ENCODE results near the gene PCDHGA7. TPM values are rescaled to one million over a fixed set of nuclear protein-coding genes. Genes with fewer than 3 reads are reported as not detected.
A peak's percentile ranks its signal among the peaks of the same experiment; 100 is the strongest.
"Not testable (repeated sequence)": the region's sequence is repeated elsewhere in the genome, so short reads cannot be mapped to it uniquely, and the experiment has no call there.

The PCDHGA7 gene
- total RNA-seq, 1 donor from 2014 or later: 1.6 TPM

GRCh38 chr5:141411575-141411974 lies 29.0 kb downstream of the PCDHGA7 start:
- H3K36me3 Mint-ChIP-seq (ENCODE audit: low read depth): peaks cover 2% of the 10 kb centered on the region
- ChIA-PET CTCF (interaction anchor here (3.4 kb wide), 1 partner anchor 152 kb away, joined by 38 read pairs; no protein-coding TSS in a partner anchor), POLR2A (no interaction called here)
- no peak for DNase-seq
- peaks cover 14% of the 10 kb centered on the region for H3K9me3 Mint-ChIP-seq
- H3K27me3 Mint-ChIP-seq: peaks cover 46% of the 10 kb centered on the region
- no peak for ATAC-seq (ENCODE audit: low read depth)
- no peak overlapping the region for H3K27ac Mint-ChIP-seq
- intact Hi-C loops (cut with micrococcal nuclease): loop anchor here (5.0 to 10.0 kb wide), 3 partner anchors 39 to 463 kb away; partner anchors contain the start of genes PCDH1, PCDHGA6, PCDHGB3 and TAF7
- no peak for TF ChIP-seq CTCF (IDR thresholded peaks at IDR 0.05)
- no peak overlapping the region for H3K4me3 Mint-ChIP-seq
- peaks cover 18% of the 10 kb centered on the region for H3K4me1 Mint-ChIP-seq

GRCh38 chr5:141412854-141413539 lies 30.5 kb downstream of the PCDHGA7 start, which contains the start of gene PCDHGA10:
Gene PCDHGA10 (plus strand): TSS chr5:141412987. CDS start chr5:141413176, 189 bp downstream.
- Mint-ChIP-seq H3K9me3 (peaks cover 12% of the 10 kb centered on the region), H3K4me3 (peak within 1 kb of the TSS; percentile 86), H3K4me1 (peaks cover 21% of the 10 kb centered on the region), H3K36me3 (ENCODE audit: low read depth) (peaks cover 2% of the 10 kb centered on the region), H3K27ac (peak within 1 kb of the TSS; percentile 41), H3K27me3 (peaks cover 52% of the 10 kb centered on the region)
- intact Hi-C loops (cut with micrococcal nuclease): loop anchor here (1.0 to 10.0 kb wide), 5 partner anchors 41 to 462 kb away; partner anchors contain the start of genes PCDH1, PCDHGA6, PCDHGB3 and TAF7
- CTCF ChIA-PET: interaction anchor here (0.5 to 3.6 kb wide), 15 partner anchors 8 to 238 kb away, joined by 3 to 38 read pairs (median 4); partner anchors contain the start of genes FCHSD1, PCDHGA11, PCDHGA12 and PCDHGC3
- POLR2A ChIA-PET: interaction anchor here (1.0 kb wide), 1 partner anchor 145 kb away, joined by 5 read pairs; no protein-coding TSS in a partner anchor
- ATAC-seq (ENCODE audit: low read depth): peak; percentile 66
- DNase-seq: no peak
- no peak for TF ChIP-seq CTCF (IDR thresholded peaks at IDR 0.05)

GRCh38 chr5:141413540-141414069 lies 31.1 kb downstream of the PCDHGA7 start:
- Mint-ChIP-seq H3K4me1 (peaks cover 21% of the 10 kb centered on the region), H3K4me3 (peak overlapping the region; percentile 86), H3K36me3 (ENCODE audit: low read depth) (peaks cover 4% of the 10 kb centered on the region), H3K9me3 (peaks cover 18% of the 10 kb centered on the region), H3K27me3 (peaks cover 55% of the 10 kb centered on the region), H3K27ac (no peak overlapping the region)
- intact Hi-C loops (cut with micrococcal nuclease): loop anchor here (1.0 to 10.0 kb wide), 4 partner anchors 41 to 461 kb away; partner anchors contain the start of genes PCDH1, PCDHGA6, PCDHGB3 and TAF7
- ATAC-seq (ENCODE audit: low read depth): no peak
- ChIA-PET POLR2A (no interaction called here), CTCF (interaction anchor here (1.0 to 3.6 kb wide), 11 partner anchors 17 to 157 kb away, joined by 3 to 38 read pairs (median 7); partner anchors contain the start of genes PCDHGA12, PCDHGC3 and TAF7)
- no peak for DNase-seq
- TF ChIP-seq CTCF (IDR thresholded peaks at IDR 0.05): no peak

GRCh38 chr5:141414548-141415274 lies 32.2 kb downstream of the PCDHGA7 start:
- Mint-ChIP-seq H3K27me3 (peaks cover 52% of the 10 kb centered on the region), H3K4me1 (peaks cover 21% of the 10 kb centered on the region), H3K9me3 (peaks cover 14% of the 10 kb centered on the region)
- DNase-seq; ATAC-seq (ENCODE audit: low read depth); H3K27ac Mint-ChIP-seq; H3K4me3 Mint-ChIP-seq; POLR2A ChIA-PET; H3K36me3 Mint-ChIP-seq (ENCODE audit: low read depth): not testable (repeated sequence)
- intact Hi-C loops (cut with micrococcal nuclease): loop anchor here (5.0 to 10.0 kb wide), 3 partner anchors 42 to 460 kb away; partner anchors contain the start of genes PCDH1, PCDHGA6, PCDHGB3 and TAF7
- CTCF ChIA-PET: interaction anchor here (3.0 to 3.6 kb wide), 3 partner anchors 110 to 149 kb away, joined by 15 to 38 read pairs (median 22); no protein-coding TSS in a partner anchor

- peak overlapping the region; percentile 32 for H3K4me3 Mint-ChIP-seq
- not testable (repeated sequence) for H3K27ac Mint-ChIP-seq; H3K36me3 Mint-ChIP-seq (ENCODE audit: low read depth); ATAC-seq (ENCODE audit: low read depth); DNase-seq
- H3K9me3 Mint-ChIP-seq: peaks cover 15% of the 10 kb centered on the region
- ChIA-PET POLR2A (interaction anchor here (0.7 kb wide), 1 partner anchor 854 kb away, joined by 3 read pairs; no protein-coding TSS in a partner anchor), CTCF (interaction anchor here (0.9 to 3.6 kb wide), 2 partner anchors 143 to 152 kb away, joined by 3 to 22 read pairs; no protein-coding TSS in a partner anchor)
- H3K27me3 Mint-ChIP-seq: peaks cover 53% of the 10 kb centered on the region
- intact Hi-C loops (cut with micrococcal nuclease): loop anchor here (10.0 kb wide), 1 partner anchor 460 kb away; the partner anchor contains the start of gene PCDH1
- H3K4me1 Mint-ChIP-seq: peaks cover 21% of the 10 kb centered on the region
Measured at GRCh38 chr5:141415275-141415618, 32.7 kb downstream of the PCDHGA7 start.

- POLR2A ChIA-PET: interaction anchor here (1.0 kb wide), 1 partner anchor 150 kb away, joined by 3 read pairs; no protein-coding TSS in a partner anchor
Measured at GRCh38 chr5:141417494-141418172, 35.1 kb downstream of the PCDHGA7 start, which contains the start of gene PCDHGB7. Gene PCDHGB7 (plus strand): TSS chr5:141417677. CDS start chr5:141417860, 183 bp downstream.

More at GRCh38 chr5:141417494-141418172, 35.1 kb downstream of the PCDHGA7 start, which contains the start of gene PCDHGB7:
- peak; percentile 73 for ATAC-seq (ENCODE audit: low read depth)
- Mint-ChIP-seq H3K9me3 (peaks cover 19% of the 10 kb centered on the region), H3K27me3 (peaks cover 57% of the 10 kb centered on the region), H3K4me1 (peaks cover 28% of the 10 kb centered on the region), H3K4me3 (peak within 1 kb of the TSS; percentile 64)
- not testable (repeated sequence) for DNase-seq; H3K36me3 Mint-ChIP-seq (ENCODE audit: low read depth); H3K27ac Mint-ChIP-seq
- CTCF ChIA-PET: interaction anchor here (1.3 to 3.0 kb wide), 3 partner anchors 10 to 147 kb away, joined by 3 to 16 read pairs (median 12); no protein-coding TSS in a partner anchor
- intact Hi-C loops (cut with micrococcal nuclease): loop anchor here (1.0 to 10.0 kb wide), 2 partner anchors 107 to 457 kb away; partner anchors contain the start of gene PCDH1

Data from activated B cell treated with CpG ODN at 0.5 μM for 24 hours (primary cell).